ENCODE data around the gene C19orf67. TPM values are rescaled to one million over a fixed set of nuclear protein-coding genes. Genes with fewer than 3 reads are reported as not detected.

C19orf67 gene
- total and polyA plus RNA-seq, 2 experiments from 2014 or later: not detected

- TF ChIP-seq CTCF (conservative IDR thresholded peaks at IDR 0.05; ENCODE audit: low read depth in 2 of 2): no peak
- no peak for TF ChIP-seq ZNF331 (CRISPR knock-in tag; IDR thresholded peaks at IDR 0.05; ENCODE audit: low read depth)
- TF ChIP-seq ETS1 (IDR thresholded peaks at IDR 0.05): no peak
- TF ChIP-seq STAT1 (IDR thresholded peaks at IDR 0.05; ENCODE audit: unreplicated experiment): no peak
- TF ChIP-seq EZH2phosphoT487 (IDR thresholded peaks at IDR 0.05; ENCODE audit: unreplicated experiment): no peak
- no peak for TF ChIP-seq NANOG (IDR thresholded peaks at IDR 0.05; ENCODE audit: borderline replicate concordance)
- TF ChIP-seq CREB1 (CRISPR knock-in tag; IDR thresholded peaks at IDR 0.05; ENCODE audit: low read depth): no peak
- TF ChIP-seq EZH2 (IDR thresholded peaks at IDR 0.05; ENCODE audit: low read depth, unreplicated experiment): no peak
- no peak for TF ChIP-seq POLR2AphosphoS5 (IDR thresholded peaks at IDR 0.05; ENCODE audit: low read depth)
- TF ChIP-seq REST (IDR thresholded peaks at IDR 0.05; ENCODE audit: unreplicated experiment): no peak
- TF ChIP-seq ZNF114 (CRISPR knock-in tag; IDR thresholded peaks at IDR 0.05): no peak
Measured at GRCh38 chr19:14102756-14103155, 17.2 kb upstream of the C19orf67 start (continued).

GRCh38 chr19:14102102-14102696 lies 16.6 kb upstream of the C19orf67 start:
- Mint-ChIP-seq H3K27me3 (ENCODE audit: insufficient read depth, low read depth, poor library complexity) (no peaks in the 10 kb centered on the region), H3K4me3 (no peak overlapping the region), H3K27ac (no peak overlapping the region), H3K4me1 (no peaks in the 10 kb centered on the region), H3K9me3 (no peaks in the 10 kb centered on the region), H3K36me3 (ENCODE audit: low read depth) (peaks cover 3% of the 10 kb centered on the region; the same call in 2 of the 3 replicates)
- Histone ChIP-seq H3K27me3 (ENCODE audit: insufficient read depth) (no peaks in the 10 kb centered on the region), H2AFZ (no peak overlapping the region), H3K36me3 (ENCODE audit: insufficient read depth) (no peaks in the 10 kb centered on the region), H3K4me1 (ENCODE audit: insufficient read depth) (no peaks in the 10 kb centered on the region), H3K79me2 (replicated peaks; ENCODE audit: insufficient read depth) (no peaks in the 10 kb centered on the region), H3K4me3 (no peak overlapping the region), H3K9me2 (ENCODE audit: insufficient read depth) (no peaks in the 10 kb centered on the region), H3K27ac (ENCODE audit: low read depth) (no peak overlapping the region), H4K20me1 (replicated peaks; ENCODE audit: insufficient read depth) (no peaks in the 10 kb centered on the region), H3K4me2 (no peak overlapping the region), H3F3A (replicated peaks; ENCODE audit: low read depth) (0 out of 2 replicates have a peak, but pooled peaks cover 5% of the 10 kb centered on the region)
- no peak for ATAC-seq
- DNase-seq (ENCODE audit: low spot score): no peak
- TF ChIP-seq JUNB (IDR thresholded peaks at IDR 0.05; ENCODE audit: unreplicated experiment) (no peak), NANOG (IDR thresholded peaks at IDR 0.05; ENCODE audit: borderline replicate concordance) (no peak), CTCF (conservative IDR thresholded peaks at IDR 0.05; ENCODE audit: low read depth in 2 of 2) (no peak), POLR2AphosphoS5 (IDR thresholded peaks at IDR 0.05; ENCODE audit: low read depth) (no peak), ZNF114 (CRISPR knock-in tag; IDR thresholded peaks at IDR 0.05) (no peak), STAT1 (IDR thresholded peaks at IDR 0.05; ENCODE audit: unreplicated experiment) (no peak), REST (IDR thresholded peaks at IDR 0.05; ENCODE audit: unreplicated experiment) (no peak)
